WTC11 (cell line): Measurements from ENCODE around the gene ADAM33.

Experiments used
- ATF3 ChIP-seq: sonication (generic); formaldehyde crosslinking; conservative IDR thresholded peaks from 2 replicates; pipeline ENCODE4 v1.8.1; 2022; ENCODE audit warnings: mild to moderate bottlenecking, missing genetic modification reagents
- CTCF ChIP-seq: fragments of 200-600 bp; IDR thresholded peaks from 2 replicates; pipeline ENCODE4 v1.8.0; 2022; ENCODE audit warnings: antibody characterized with exemption
- ELF4 ChIP-seq: sonication (generic); formaldehyde crosslinking; IDR thresholded peaks from 2 replicates; pipeline ENCODE4 v1.8.1; 2022; ENCODE audit warnings: low read depth, mild to moderate bottlenecking, moderate library complexity, missing genetic modification reagents
- ESRRA ChIP-seq: sonication (generic); formaldehyde crosslinking; IDR thresholded peaks from 2 replicates; pipeline ENCODE4 v1.8.1; 2022; ENCODE audit warnings: mild to moderate bottlenecking, missing genetic modification reagents, borderline replicate concordance
- FOXK1 ChIP-seq: sonication (generic); formaldehyde crosslinking; IDR thresholded peaks from 2 replicates; pipeline ENCODE4 v1.8.0; 2022; ENCODE audit warnings: mild to moderate bottlenecking, moderate library complexity, missing genetic modification reagents
- IRF1 ChIP-seq: sonication (generic); formaldehyde crosslinking; IDR thresholded peaks from 2 replicates; pipeline ENCODE4 v1.8.0; 2023; ENCODE audit warnings: missing genetic modification reagents
- NR1H2 ChIP-seq: sonication (generic); formaldehyde crosslinking; IDR thresholded peaks from 2 replicates; pipeline ENCODE4 v1.9.0; 2021; ENCODE audit warnings: mild to moderate bottlenecking, moderate library complexity, missing genetic modification reagents
- NR3C1 ChIP-seq: sonication (generic); formaldehyde crosslinking; conservative IDR thresholded peaks from 2 replicates; pipeline ENCODE4 v1.8.1; 2023; ENCODE audit warnings: low read depth, mild to moderate bottlenecking, missing genetic modification reagents
- TEAD4 ChIP-seq: sonication (generic); formaldehyde crosslinking; IDR thresholded peaks from 2 replicates; pipeline ENCODE4 v1.8.0; 2022; ENCODE audit warnings: mild to moderate bottlenecking, missing genetic modification reagents
- ZNF121 ChIP-seq: sonication (generic); formaldehyde crosslinking; IDR thresholded peaks from 2 replicates; pipeline ENCODE4 v1.8.0; 2023; ENCODE audit warnings: missing genetic modification reagents
- ZNF263 ChIP-seq: sonication (generic); formaldehyde crosslinking; IDR thresholded peaks from 2 replicates; pipeline ENCODE4 v1.8.1; 2022; ENCODE audit warnings: low read depth, mild to moderate bottlenecking, moderate library complexity, missing genetic modification reagents
- ZNF317 ChIP-seq: sonication (generic); formaldehyde crosslinking; IDR thresholded peaks from 2 replicates; pipeline ENCODE4 v1.8.1; 2023; ENCODE audit warnings: low read depth, mild to moderate bottlenecking, moderate library complexity, missing genetic modification reagents, borderline replicate concordance
- ZNF396 ChIP-seq: fragments of 250-450 bp; sonication (Bioruptor Pico); IDR thresholded peaks from 2 replicates; pipeline ENCODE4 v1.8.0; 2021; ENCODE audit warnings: mild to moderate bottlenecking, moderate library complexity, borderline replicate concordance
- ZNF512 ChIP-seq: sonication (generic); formaldehyde crosslinking; IDR thresholded peaks from 2 replicates; pipeline ENCODE4 v1.8.1; 2022; ENCODE audit warnings: missing genetic modification reagents, borderline replicate concordance

GRCh38 chr20:3699037-3699436 lies 17.2 kb upstream of the ADAM33 start:
- no peak for TF ChIP-seq NR3C1 (CRISPR knock-in tag)
- no peak for TF ChIP-seq ESRRA (CRISPR knock-in tag)
- no peak for TF ChIP-seq ZNF263 (CRISPR knock-in tag)
- TF ChIP-seq ZNF317 (CRISPR knock-in tag): no peak
- TF ChIP-seq CTCF: no peak
- TF ChIP-seq ZNF512 (CRISPR knock-in tag): no peak
- no peak for TF ChIP-seq ZNF396 (CRISPR knock-in tag)
- TF ChIP-seq ELF4 (CRISPR knock-in tag): no peak
- TF ChIP-seq NR1H2 (CRISPR knock-in tag): no peak
- TF ChIP-seq ZNF121: no peak
- TF ChIP-seq IRF1 (CRISPR knock-in tag): no peak
- TF ChIP-seq FOXK1 (CRISPR knock-in tag): no peak
- TF ChIP-seq TEAD4: no peak
- TF ChIP-seq ATF3 (CRISPR knock-in tag): no peak
